ENCODE results near the gene SLC39A11.
"Not testable (repeated sequence)": the region's sequence is repeated elsewhere in the genome, so short reads cannot be mapped to it uniquely, and the experiment has no call there.

GRCh38 chr17:72708682-72709081, 383.8 kb downstream of the SLC39A11 start:
- TF ChIP-seq CTCF (IDR thresholded peaks at IDR 0.05; ENCODE audit: low read depth, low read length); EZH2phosphoT487 (IDR thresholded peaks at IDR 0.05; ENCODE audit: low read depth): not testable (repeated sequence)

Measured in OCI-LY3 (cell line).